Liver (tissue), 9 donors: ENCODE measurements around the gene TSPAN18. TPM values are rescaled to one million over a fixed set of nuclear protein-coding genes. Genes with fewer than 3 reads are reported as not detected.

Experiments
- DNase-seq: peaks from one replicate; pipeline ENCODE4 v3.0.0-alpha.2; 2017; ENCODE audit warnings: low spot score
- H3K27ac ChIP-seq, 2 donors: one replicate each; pipeline ENCODE4 v1.7.0; 2013; ENCODE audit warnings: inconsistent platforms in 2 of 2, low read length in 2 of 2, control low read depth in 1 of 2, low read depth in 1 of 2, mild to moderate bottlenecking in 1 of 2
- H3K27me3 ChIP-seq, 4 donors: one replicate each; pipeline versions ENCODE4 v1.6.1 to v1.7.0; 2013; ENCODE audit warnings: low read length in 3 of 4, inconsistent platforms in 1 of 4, mild to moderate bottlenecking in 1 of 4, moderate library complexity in 1 of 4; ENCODE audit not compliant: control insufficient read depth in 4 of 4, insufficient read depth in 4 of 4
- H3K36me3 ChIP-seq, 4 donors: one replicate each; pipeline versions ENCODE4 v1.6.1 to v1.7.0; 2013; ENCODE audit warnings: low read length in 3 of 4, mild to moderate bottlenecking in 3 of 4, low read depth in 1 of 4, moderate library complexity in 1 of 4; ENCODE audit not compliant: control insufficient read depth in 4 of 4, insufficient read depth in 3 of 4
- H3K4me1 ChIP-seq, 4 donors: one replicate each; pipeline versions ENCODE4 v1.6.1 to v1.7.0; 2013; ENCODE audit warnings: low read length in 3 of 4, mild to moderate bottlenecking in 3 of 4, moderate library complexity in 1 of 4; ENCODE audit not compliant: control insufficient read depth in 4 of 4, insufficient read depth in 4 of 4
- H3K4me3 ChIP-seq, 3 donors: one replicate each; pipeline versions ENCODE4 v1.6.1 to v1.7.0; 2013; ENCODE audit warnings: low read length in 3 of 3, control low read depth in 1 of 3, low read depth in 1 of 3, mild to moderate bottlenecking in 1 of 3
- H3K9ac ChIP-seq, 2 donors: one replicate each; pipeline ENCODE4 v1.7.0; 2013; ENCODE audit warnings: low read length in 2 of 2, mild to moderate bottlenecking in 2 of 2, moderate library complexity in 2 of 2, control low read depth in 1 of 2, low read depth in 1 of 2
- H3K9me3 ChIP-seq, 4 donors: one replicate each; pipeline versions ENCODE4 v1.6.1 to v1.7.0; 2013; ENCODE audit warnings: low read length in 3 of 4; ENCODE audit not compliant: control insufficient read depth in 4 of 4
- EGR1 ChIP-seq, 2 donors: IDR thresholded peaks; 2 replicates each; pipeline ENCODE4 v1.6.1; 2016 to 2018; ENCODE audit warnings: antibody characterized with exemption in 2 of 2, low read depth in 2 of 2
- FOXA1 ChIP-seq: IDR thresholded peaks from 2 replicates; pipeline ENCODE4 v1.6.1; 2016; ENCODE audit warnings: antibody characterized with exemption
- GABPA ChIP-seq, 2 donors: IDR thresholded peaks in 1 of 2; conservative IDR thresholded peaks in 1 of 2; 2 replicates each; pipeline ENCODE4 v1.6.1; 2016; ENCODE audit warnings: antibody characterized with exemption in 2 of 2, mild to moderate bottlenecking in 1 of 2, moderate library complexity in 1 of 2
- NR2F2 ChIP-seq: IDR thresholded peaks from 2 replicates; pipeline ENCODE4 v1.6.1; 2016; ENCODE audit warnings: antibody characterized with exemption
- RAD21 ChIP-seq, 2 donors: IDR thresholded peaks; 2 replicates each; pipeline ENCODE4 v1.6.1; 2016; ENCODE audit warnings: antibody characterized with exemption in 2 of 2, mild to moderate bottlenecking in 2 of 2
- SP1 ChIP-seq: IDR thresholded peaks from 2 replicates; pipeline ENCODE4 v1.6.1; 2018; ENCODE audit warnings: antibody characterized with exemption, mild to moderate bottlenecking
- TAF1 ChIP-seq: conservative IDR thresholded peaks from 2 replicates; pipeline ENCODE4 v1.6.1; 2016; ENCODE audit warnings: antibody characterized with exemption, mild to moderate bottlenecking
- WGBS: extraction: QIAGEN DNeasy Blood & Tissue Kit; methylation state at CpG from one replicate; pipeline ENCODE4 v1.1.7; 2013; 5-methylcytosine and 5-hydroxymethylcytosine counted together
- polyA plus RNA-seq, 2 donors: library from polyadenylated mRNA; stranded (reverse) in 1 of 2; unstranded in 1 of 2; fragments of 200-250 nt in 1 of 2; fragments of >200 nt in 1 of 2; fragmentation: Nextera tagmentation in 1 of 2; extraction: Ambion mirVana in 1 of 2; gene quantifications; one replicate each; pipeline versions ENCODE4 v1.2.1 to v1.2.3, GENCODE V29; 2013 to 2015
- total RNA-seq, 2 donors: library from RNA; depleted of rRNA; stranded (reverse); fragments of >200 nt; gene quantifications; one replicate each; pipeline ENCODE4 v1.2.3, GENCODE V29; 2014
- TF ChIP-seq, protein P1 (sequence below): IDR thresholded peaks from 2 replicates; pipeline ENCODE4 v1.6.1; 2016; ENCODE audit warnings: antibody characterized with exemption, mild to moderate bottlenecking
- TF ChIP-seq, protein P2 (sequence below): IDR thresholded peaks from 2 replicates; pipeline ENCODE4 v1.6.1; 2016; ENCODE audit warnings: antibody characterized with exemption
- TF ChIP-seq, protein P3 (sequence below): fragments of 150-350 bp; IDR thresholded peaks from 2 replicates; pipeline ENCODE4 v1.5.1; 2017; ENCODE audit warnings: improper control_type of control experiment, low read depth, low read length; ENCODE audit not compliant: missing input control
- TF ChIP-seq, protein P4 (sequence below): IDR thresholded peaks from 2 replicates; pipeline ENCODE4 v1.6.1; 2016; ENCODE audit warnings: antibody characterized with exemption
- donor health status: healthy.
- donor health status: healthy.
- donor health status: healthy.
- donor health status: healthy.
- donor health status: healthy.

Gene TSPAN18
- total and polyA plus RNA-seq, 4 donors = 1.2 to 5.0 (median 2.8) TPM

DNA sequence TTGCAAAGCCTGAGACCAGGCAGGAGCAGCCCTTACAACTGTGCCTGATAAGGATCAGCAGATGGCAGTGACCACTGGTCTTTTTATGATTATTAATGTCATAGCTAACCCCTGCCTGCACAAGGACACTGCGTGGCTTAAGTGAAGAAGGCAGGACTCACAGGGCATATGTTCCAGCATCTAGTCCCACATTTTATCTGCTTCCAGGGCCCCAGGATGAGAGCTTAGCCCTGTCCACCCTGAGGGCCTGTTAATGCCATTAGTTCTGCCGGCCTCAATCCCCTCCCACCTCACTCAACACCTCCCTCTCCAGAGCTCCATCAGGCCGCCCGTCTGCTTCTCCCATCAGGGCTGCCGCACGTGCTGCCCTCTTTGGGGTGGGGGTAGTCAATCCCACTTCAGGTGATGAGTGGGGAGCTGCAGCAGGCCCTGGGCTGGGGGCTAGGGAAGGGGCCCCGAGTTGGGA, 33.1 kb upstream of the TSPAN18 start:
- no peak for DNase-seq
- 92% methylated on average over 7 of the region's 7 CpGs for WGBS
- no peaks in the 10 kb centered on the region for H3K36me3 ChIP-seq

DNA sequence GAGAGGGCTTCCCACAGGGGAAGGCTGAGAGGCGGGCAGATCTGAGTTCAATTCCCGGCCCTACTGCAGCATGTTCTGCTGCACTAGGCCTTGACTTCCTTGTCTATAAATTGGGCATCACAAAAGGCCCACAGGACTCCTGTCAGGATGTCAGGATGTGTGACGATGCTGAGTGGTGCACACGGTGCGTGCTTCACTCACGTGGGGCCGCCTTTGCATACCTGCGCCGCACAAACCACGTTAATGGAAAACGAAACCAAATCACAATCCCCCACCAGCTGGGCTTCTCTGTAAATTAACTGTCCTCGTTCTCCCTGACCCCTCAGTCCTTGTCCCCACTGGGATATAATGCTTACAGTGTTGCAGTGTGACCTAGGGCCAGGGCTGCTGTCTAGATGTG, 32.3 kb upstream of the TSPAN18 start:
- no peak for TF ChIP-seq FOXA1
- no peak for TF ChIP-seq NR2F2
- TF ChIP-seq, protein P1, sequence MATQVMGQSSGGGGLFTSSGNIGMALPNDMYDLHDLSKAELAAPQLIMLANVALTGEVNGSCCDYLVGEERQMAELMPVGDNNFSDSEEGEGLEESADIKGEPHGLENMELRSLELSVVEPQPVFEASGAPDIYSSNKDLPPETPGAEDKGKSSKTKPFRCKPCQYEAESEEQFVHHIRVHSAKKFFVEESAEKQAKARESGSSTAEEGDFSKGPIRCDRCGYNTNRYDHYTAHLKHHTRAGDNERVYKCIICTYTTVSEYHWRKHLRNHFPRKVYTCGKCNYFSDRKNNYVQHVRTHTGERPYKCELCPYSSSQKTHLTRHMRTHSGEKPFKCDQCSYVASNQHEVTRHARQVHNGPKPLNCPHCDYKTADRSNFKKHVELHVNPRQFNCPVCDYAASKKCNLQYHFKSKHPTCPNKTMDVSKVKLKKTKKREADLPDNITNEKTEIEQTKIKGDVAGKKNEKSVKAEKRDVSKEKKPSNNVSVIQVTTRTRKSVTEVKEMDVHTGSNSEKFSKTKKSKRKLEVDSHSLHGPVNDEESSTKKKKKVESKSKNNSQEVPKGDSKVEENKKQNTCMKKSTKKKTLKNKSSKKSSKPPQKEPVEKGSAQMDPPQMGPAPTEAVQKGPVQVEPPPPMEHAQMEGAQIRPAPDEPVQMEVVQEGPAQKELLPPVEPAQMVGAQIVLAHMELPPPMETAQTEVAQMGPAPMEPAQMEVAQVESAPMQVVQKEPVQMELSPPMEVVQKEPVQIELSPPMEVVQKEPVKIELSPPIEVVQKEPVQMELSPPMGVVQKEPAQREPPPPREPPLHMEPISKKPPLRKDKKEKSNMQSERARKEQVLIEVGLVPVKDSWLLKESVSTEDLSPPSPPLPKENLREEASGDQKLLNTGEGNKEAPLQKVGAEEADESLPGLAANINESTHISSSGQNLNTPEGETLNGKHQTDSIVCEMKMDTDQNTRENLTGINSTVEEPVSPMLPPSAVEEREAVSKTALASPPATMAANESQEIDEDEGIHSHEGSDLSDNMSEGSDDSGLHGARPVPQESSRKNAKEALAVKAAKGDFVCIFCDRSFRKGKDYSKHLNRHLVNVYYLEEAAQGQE = no peak
- Histone ChIP-seq H3K27me3 (no peaks in the 10 kb centered on the region), H3K36me3 (no peaks in the 10 kb centered on the region), H3K9ac (no peak overlapping the region), H3K27ac (no peak overlapping the region), H3K4me3 (no peak overlapping the region), H3K9me3 (peaks cover 0 to under 1% (median 0%) of the 10 kb centered on the region in 4 donors), H3K4me1 (no peaks in the 10 kb centered on the region)
- DNase-seq = no peak
- 92% methylated on average over 12 of the region's 12 CpGs for WGBS

More for the DNA sequence above, 33.1 kb upstream of the TSPAN18 start:
- no peaks in the 10 kb centered on the region for H3K4me1 ChIP-seq
- H3K9ac ChIP-seq = no peak overlapping the region
- TF ChIP-seq EGR1 (IDR thresholded peaks at IDR 0.05; ENCODE audit: low read depth in 2 of 2) = no peak
- no peak for TF ChIP-seq SP1
- TF ChIP-seq, protein P2, sequence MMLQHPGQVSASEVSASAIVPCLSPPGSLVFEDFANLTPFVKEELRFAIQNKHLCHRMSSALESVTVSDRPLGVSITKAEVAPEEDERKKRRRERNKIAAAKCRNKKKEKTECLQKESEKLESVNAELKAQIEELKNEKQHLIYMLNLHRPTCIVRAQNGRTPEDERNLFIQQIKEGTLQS = no peak
- TF ChIP-seq RAD21 (IDR thresholded peaks at IDR 0.05) = no peak
- TF ChIP-seq, protein P1 = no peak
- TF ChIP-seq TAF1 = no peak
- TF ChIP-seq, protein P3, sequence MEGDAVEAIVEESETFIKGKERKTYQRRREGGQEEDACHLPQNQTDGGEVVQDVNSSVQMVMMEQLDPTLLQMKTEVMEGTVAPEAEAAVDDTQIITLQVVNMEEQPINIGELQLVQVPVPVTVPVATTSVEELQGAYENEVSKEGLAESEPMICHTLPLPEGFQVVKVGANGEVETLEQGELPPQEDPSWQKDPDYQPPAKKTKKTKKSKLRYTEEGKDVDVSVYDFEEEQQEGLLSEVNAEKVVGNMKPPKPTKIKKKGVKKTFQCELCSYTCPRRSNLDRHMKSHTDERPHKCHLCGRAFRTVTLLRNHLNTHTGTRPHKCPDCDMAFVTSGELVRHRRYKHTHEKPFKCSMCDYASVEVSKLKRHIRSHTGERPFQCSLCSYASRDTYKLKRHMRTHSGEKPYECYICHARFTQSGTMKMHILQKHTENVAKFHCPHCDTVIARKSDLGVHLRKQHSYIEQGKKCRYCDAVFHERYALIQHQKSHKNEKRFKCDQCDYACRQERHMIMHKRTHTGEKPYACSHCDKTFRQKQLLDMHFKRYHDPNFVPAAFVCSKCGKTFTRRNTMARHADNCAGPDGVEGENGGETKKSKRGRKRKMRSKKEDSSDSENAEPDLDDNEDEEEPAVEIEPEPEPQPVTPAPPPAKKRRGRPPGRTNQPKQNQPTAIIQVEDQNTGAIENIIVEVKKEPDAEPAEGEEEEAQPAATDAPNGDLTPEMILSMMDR = no peak
- TF ChIP-seq, protein P4, sequence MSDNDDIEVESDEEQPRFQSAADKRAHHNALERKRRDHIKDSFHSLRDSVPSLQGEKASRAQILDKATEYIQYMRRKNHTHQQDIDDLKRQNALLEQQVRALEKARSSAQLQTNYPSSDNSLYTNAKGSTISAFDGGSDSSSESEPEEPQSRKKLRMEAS = no peak
- no peak for TF ChIP-seq FOXA1
- no peak for TF ChIP-seq GABPA (IDR thresholded peaks at IDR 0.05 in 1 of 2, conservative IDR thresholded peaks at IDR 0.05 in 1 of 2)
- H3K4me3 ChIP-seq = no peak overlapping the region
- no peak overlapping the region for H3K27ac ChIP-seq
- H3K9me3 ChIP-seq = peaks cover 0 to 3% (median 1%) of the 10 kb centered on the region in 4 donors
- H3K27me3 ChIP-seq = no peaks in the 10 kb centered on the region
